Measurements from ENCODE around the gene NOA1.

GRCh38 chr4:56972389-56972788, 5.0 kb downstream of the NOA1 start:
- TF ChIP-seq POLR2AphosphoS5 (IDR thresholded peaks at IDR 0.05), result no peak
- TF ChIP-seq, protein P1, sequence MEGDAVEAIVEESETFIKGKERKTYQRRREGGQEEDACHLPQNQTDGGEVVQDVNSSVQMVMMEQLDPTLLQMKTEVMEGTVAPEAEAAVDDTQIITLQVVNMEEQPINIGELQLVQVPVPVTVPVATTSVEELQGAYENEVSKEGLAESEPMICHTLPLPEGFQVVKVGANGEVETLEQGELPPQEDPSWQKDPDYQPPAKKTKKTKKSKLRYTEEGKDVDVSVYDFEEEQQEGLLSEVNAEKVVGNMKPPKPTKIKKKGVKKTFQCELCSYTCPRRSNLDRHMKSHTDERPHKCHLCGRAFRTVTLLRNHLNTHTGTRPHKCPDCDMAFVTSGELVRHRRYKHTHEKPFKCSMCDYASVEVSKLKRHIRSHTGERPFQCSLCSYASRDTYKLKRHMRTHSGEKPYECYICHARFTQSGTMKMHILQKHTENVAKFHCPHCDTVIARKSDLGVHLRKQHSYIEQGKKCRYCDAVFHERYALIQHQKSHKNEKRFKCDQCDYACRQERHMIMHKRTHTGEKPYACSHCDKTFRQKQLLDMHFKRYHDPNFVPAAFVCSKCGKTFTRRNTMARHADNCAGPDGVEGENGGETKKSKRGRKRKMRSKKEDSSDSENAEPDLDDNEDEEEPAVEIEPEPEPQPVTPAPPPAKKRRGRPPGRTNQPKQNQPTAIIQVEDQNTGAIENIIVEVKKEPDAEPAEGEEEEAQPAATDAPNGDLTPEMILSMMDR (IDR thresholded peaks at IDR 0.05; ENCODE audit: poor library complexity, severe bottlenecking), result no peak
- TF ChIP-seq, protein P2, sequence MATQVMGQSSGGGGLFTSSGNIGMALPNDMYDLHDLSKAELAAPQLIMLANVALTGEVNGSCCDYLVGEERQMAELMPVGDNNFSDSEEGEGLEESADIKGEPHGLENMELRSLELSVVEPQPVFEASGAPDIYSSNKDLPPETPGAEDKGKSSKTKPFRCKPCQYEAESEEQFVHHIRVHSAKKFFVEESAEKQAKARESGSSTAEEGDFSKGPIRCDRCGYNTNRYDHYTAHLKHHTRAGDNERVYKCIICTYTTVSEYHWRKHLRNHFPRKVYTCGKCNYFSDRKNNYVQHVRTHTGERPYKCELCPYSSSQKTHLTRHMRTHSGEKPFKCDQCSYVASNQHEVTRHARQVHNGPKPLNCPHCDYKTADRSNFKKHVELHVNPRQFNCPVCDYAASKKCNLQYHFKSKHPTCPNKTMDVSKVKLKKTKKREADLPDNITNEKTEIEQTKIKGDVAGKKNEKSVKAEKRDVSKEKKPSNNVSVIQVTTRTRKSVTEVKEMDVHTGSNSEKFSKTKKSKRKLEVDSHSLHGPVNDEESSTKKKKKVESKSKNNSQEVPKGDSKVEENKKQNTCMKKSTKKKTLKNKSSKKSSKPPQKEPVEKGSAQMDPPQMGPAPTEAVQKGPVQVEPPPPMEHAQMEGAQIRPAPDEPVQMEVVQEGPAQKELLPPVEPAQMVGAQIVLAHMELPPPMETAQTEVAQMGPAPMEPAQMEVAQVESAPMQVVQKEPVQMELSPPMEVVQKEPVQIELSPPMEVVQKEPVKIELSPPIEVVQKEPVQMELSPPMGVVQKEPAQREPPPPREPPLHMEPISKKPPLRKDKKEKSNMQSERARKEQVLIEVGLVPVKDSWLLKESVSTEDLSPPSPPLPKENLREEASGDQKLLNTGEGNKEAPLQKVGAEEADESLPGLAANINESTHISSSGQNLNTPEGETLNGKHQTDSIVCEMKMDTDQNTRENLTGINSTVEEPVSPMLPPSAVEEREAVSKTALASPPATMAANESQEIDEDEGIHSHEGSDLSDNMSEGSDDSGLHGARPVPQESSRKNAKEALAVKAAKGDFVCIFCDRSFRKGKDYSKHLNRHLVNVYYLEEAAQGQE (IDR thresholded peaks at IDR 0.05; ENCODE audit: borderline replicate concordance), result no peak
